Breast epithelium (tissue), 3 donors: ENCODE results near the gene COL5A1.

Experiments
- CTCF ChIP-seq, 3 donors: fragments of 450-650 bp; IDR thresholded peaks; one replicate each; pipeline ENCODE4 v1.5.1; 2016 to 2017; ENCODE audit warnings: antibody characterized with exemption in 3 of 3, mild to moderate bottlenecking in 3 of 3, moderate library complexity in 3 of 3
- POLR2AphosphoS5 ChIP-seq, 3 donors: sonication (generic); formaldehyde crosslinking; IDR thresholded peaks; one replicate each; pipeline ENCODE4 v1.6.1; 2017; ENCODE audit warnings: antibody characterized with exemption in 3 of 3

DNA sequence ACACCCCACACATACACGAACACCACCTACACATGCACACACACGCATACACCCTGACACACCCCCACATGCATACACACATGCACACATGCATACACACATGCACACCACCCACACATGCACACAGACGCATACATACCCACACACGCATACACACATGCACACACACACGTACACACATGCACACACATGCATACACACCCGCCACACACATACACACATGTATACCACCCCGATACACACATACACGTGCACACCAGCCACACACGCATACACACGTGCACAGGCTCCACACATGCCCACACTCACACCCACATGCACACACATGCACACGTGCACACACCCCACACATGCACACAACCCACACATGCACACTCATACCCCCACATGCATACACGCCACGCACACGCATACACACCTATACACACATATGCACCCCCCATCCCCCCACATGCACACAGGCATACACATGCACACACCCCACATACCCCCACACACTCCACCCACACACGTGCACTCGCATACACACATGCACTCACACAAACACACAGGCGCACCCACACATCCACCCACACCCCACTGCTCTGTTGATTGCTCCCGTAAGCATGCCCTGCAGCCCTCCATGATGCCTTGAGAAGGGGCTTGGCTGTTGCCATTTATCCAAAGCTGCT is 119.3 kb downstream of the COL5A1 start:
- TF ChIP-seq CTCF (IDR thresholded peaks at IDR 0.05) = no peak
- TF ChIP-seq POLR2AphosphoS5 (IDR thresholded peaks at IDR 0.05) = no peak
